Measurements from ENCODE around the gene TLL2.

Gene TLL2

DNA sequence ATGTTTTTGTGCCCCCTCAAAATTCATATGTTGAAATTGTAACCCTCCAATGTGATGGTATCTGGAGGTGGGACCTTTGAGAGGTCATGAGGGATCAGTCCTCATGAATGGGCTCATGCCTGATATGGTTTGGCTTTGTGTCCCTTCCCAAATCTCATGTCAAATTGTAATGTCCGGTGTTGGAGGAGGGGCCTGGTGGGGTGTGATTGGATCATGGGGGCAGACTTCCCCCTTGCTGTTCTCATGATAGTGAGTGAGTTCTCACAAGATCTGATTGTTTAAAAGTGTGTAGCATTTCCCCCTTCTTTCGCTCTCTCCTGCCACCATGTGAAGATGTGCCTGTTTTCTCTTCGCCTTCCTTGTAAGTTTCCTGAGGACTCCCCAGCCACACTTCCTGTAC lies 53.4 kb downstream of the TLL2 start:
- Histone ChIP-seq H3K4me1 (ENCODE audit: insufficient read depth, low read length, poor library complexity, severe bottlenecking) (no peaks in the 10 kb centered on the region), H3K79me2 (ENCODE audit: insufficient read depth, low read length) (no peaks in the 10 kb centered on the region), H3K9me3 (ENCODE audit: insufficient read depth, low read depth, low read length) (no peaks in the 10 kb centered on the region; the same call in 1 of the 2 replicates), H2AFZ (ENCODE audit: low read length) (no peak overlapping the region), H3K9ac (ENCODE audit: low read depth, low read length, poor library complexity, severe bottlenecking) (no peak overlapping the region), H3K9me2 (replicated peaks; ENCODE audit: low read depth, low read length) (no peaks in the 10 kb centered on the region), H3K27me3 (ENCODE audit: insufficient read depth, low read length, poor library complexity, severe bottlenecking) (no peaks in the 10 kb centered on the region), H4K20me1 (ENCODE audit: insufficient read depth, low read length, poor library complexity, severe bottlenecking) (no peaks in the 10 kb centered on the region), H3F3A (ENCODE audit: low read depth) (no peaks in the 10 kb centered on the region), H3K4me3 (ENCODE audit: low read length, poor library complexity, severe bottlenecking) (no peak overlapping the region), H3K36me3 (ENCODE audit: insufficient read depth, low read length) (no peaks in the 10 kb centered on the region), H3K4me2 (ENCODE audit: low read depth, low read length, poor library complexity, severe bottlenecking) (no peak overlapping the region)
- TF ChIP-seq EZH2phosphoT487 (IDR thresholded peaks at IDR 0.05; ENCODE audit: borderline replicate concordance) = no peak
- TF ChIP-seq CTCF (conservative IDR thresholded peaks at IDR 0.05; ENCODE audit: low read length) = no peak

DNA sequence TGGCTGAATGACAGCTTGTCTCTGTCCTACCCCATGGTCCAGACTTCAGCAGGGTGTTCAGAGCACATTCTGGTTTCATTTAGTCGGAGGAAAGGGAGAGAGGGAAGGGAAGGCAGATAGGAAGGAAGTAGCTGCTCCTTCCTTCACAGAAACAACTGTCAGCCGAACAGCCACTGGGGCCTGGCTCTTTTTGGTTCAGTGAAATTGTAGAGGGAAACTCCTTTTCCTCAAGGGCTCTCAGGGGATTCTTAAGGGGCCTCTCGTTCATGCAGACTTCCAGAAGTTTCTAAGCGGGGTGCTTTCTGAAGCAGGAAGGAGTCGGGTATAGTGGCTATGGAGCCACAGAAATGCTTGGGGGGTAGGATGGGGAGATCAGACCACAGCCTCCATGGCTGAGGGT lies 56.4 kb downstream of the TLL2 start:
- H3K27me3 ChIP-seq (ENCODE audit: insufficient read depth, low read length, poor library complexity, severe bottlenecking) = no peaks in the 10 kb centered on the region
- H3K9ac ChIP-seq (ENCODE audit: low read depth, low read length, poor library complexity, severe bottlenecking) = no peak overlapping the region
- H3F3A ChIP-seq (ENCODE audit: low read depth) = no peaks in the 10 kb centered on the region

DNA sequence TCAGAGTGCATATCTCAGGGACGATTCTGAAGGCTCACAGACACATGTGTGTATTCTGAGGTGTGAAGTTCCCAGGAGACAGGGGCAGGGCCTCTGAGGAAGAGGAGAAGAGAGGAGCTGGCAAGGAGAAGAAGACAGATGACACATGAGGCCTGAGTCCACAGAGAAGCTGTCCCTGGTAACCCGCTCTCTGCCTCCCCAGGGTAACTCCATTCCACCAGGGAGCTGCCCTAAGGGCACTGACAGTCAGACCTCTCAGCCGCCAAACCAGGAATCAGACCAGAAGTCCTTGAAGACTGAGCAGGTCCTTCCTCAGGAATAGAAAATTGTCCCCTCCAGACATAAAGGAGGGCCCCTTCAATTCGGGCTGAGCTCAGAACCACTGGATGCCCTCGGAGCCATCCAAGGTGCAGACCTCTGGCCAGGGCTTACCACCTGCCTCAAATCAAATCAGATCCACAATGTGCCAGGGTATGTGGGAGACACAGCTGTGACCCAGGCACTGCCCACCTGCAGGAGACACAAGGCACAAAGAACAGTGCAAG lies 57.4 kb downstream of the TLL2 start:
- Histone ChIP-seq H3K79me2 (ENCODE audit: insufficient read depth, low read length) (no peaks in the 10 kb centered on the region), H3K9me3 (ENCODE audit: insufficient read depth, low read depth, low read length) (no peaks in the 10 kb centered on the region; the same call in 1 of the 2 replicates), H3K9ac (ENCODE audit: low read depth, low read length, poor library complexity, severe bottlenecking) (no peak overlapping the region), H3K36me3 (ENCODE audit: insufficient read depth, low read length) (no peaks in the 10 kb centered on the region), H3K9me2 (replicated peaks; ENCODE audit: low read depth, low read length) (no peaks in the 10 kb centered on the region), H3K4me3 (ENCODE audit: low read length, poor library complexity, severe bottlenecking) (no peak overlapping the region), H3K27me3 (ENCODE audit: insufficient read depth, low read length, poor library complexity, severe bottlenecking) (no peaks in the 10 kb centered on the region), H2AFZ (ENCODE audit: low read length) (no peak overlapping the region), H3K4me1 (ENCODE audit: insufficient read depth, low read length, poor library complexity, severe bottlenecking) (no peaks in the 10 kb centered on the region), H4K20me1 (ENCODE audit: insufficient read depth, low read length, poor library complexity, severe bottlenecking) (no peaks in the 10 kb centered on the region), H3F3A (ENCODE audit: low read depth) (no peaks in the 10 kb centered on the region), H3K4me2 (ENCODE audit: low read depth, low read length, poor library complexity, severe bottlenecking) (no peak overlapping the region)
- no peak for TF ChIP-seq CTCF (conservative IDR thresholded peaks at IDR 0.05; ENCODE audit: low read length)
- TF ChIP-seq EZH2phosphoT487 (IDR thresholded peaks at IDR 0.05; ENCODE audit: borderline replicate concordance) = no peak

More for the DNA sequence above, 56.4 kb downstream of the TLL2 start:
- Histone ChIP-seq H3K79me2 (ENCODE audit: insufficient read depth, low read length) (no peaks in the 10 kb centered on the region), H3K9me3 (ENCODE audit: insufficient read depth, low read depth, low read length) (no peaks in the 10 kb centered on the region; the same call in 1 of the 2 replicates), H3K4me1 (ENCODE audit: insufficient read depth, low read length, poor library complexity, severe bottlenecking) (no peaks in the 10 kb centered on the region), H4K20me1 (ENCODE audit: insufficient read depth, low read length, poor library complexity, severe bottlenecking) (no peaks in the 10 kb centered on the region), H3K4me3 (ENCODE audit: low read length, poor library complexity, severe bottlenecking) (no peak overlapping the region), H3K4me2 (ENCODE audit: low read depth, low read length, poor library complexity, severe bottlenecking) (no peak overlapping the region), H2AFZ (ENCODE audit: low read length) (no peak overlapping the region), H3K9me2 (replicated peaks; ENCODE audit: low read depth, low read length) (no peaks in the 10 kb centered on the region), H3K36me3 (ENCODE audit: insufficient read depth, low read length) (no peaks in the 10 kb centered on the region)
- TF ChIP-seq CTCF (conservative IDR thresholded peaks at IDR 0.05; ENCODE audit: low read length) (no peak), EZH2phosphoT487 (IDR thresholded peaks at IDR 0.05; ENCODE audit: borderline replicate concordance) (no peak)

All from Loucy (cell line).